ENCODE results near the gene PSORS1C2.
A peak's percentile ranks its signal among the peaks of the same experiment; 100 is the strongest.

Gene PSORS1C2

DNA sequence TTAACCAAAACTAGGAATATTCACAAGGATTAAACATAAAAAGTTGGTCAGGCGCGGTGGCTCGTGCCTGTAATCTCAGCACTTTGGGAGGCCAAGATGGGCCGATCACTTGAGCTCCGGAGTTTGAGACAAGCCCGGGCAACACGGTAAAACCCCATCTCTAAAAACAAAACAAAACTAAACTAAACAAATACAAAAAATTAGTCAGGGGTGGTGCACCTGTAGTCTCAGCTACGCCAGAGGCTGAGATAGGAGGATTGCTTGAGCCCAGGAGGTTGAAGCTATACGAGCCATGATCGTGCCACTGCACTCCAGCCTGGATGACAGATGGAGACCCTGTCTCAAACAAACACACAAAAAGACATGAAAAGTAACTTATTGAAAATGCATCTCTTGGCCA, 3.2 kb downstream of the PSORS1C2 start:
- no peak for DNase-seq

DNA sequence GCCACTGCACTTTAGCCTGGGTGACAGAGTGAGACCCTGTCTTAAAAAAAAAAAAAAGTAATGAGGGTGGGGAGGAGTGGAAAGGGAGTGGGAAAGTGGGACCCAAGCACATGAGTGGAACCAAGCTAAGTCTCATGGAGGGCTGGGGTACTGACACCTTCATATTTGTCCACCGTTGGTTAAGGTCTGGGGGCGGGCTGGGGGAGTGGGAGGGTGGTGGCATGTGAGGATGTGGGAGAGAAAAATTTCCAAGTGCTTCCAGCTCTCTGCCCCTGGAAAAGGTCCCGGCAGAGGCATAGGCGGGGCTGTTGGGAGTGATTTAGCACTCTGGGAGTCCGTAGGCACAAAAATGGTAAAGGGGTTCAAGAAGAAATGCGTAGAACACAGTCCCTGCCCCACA, 6.1 kb downstream of the PSORS1C2 start:
- DNase-seq = no peak

DNA sequence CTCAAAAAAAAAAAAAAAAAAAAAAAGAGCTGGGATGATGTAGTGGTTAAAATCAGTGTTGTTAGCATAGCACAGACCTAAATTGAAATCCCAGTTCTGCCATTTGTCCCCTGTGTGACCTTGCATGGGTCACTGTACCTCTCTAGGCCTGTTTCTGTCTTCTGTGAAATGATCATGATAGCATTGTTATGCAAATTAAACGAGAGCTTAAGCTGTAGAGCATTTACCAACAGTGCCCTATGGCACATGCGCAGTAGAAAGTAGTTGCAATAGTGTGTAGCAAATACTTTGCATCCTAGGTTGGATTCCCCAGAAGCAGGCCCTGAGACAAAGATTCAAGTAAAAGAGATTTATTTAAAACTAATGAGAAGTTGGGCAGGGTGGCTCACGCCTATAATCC, 7.3 kb downstream of the PSORS1C2 start:
- DNase-seq = no peak

DNA sequence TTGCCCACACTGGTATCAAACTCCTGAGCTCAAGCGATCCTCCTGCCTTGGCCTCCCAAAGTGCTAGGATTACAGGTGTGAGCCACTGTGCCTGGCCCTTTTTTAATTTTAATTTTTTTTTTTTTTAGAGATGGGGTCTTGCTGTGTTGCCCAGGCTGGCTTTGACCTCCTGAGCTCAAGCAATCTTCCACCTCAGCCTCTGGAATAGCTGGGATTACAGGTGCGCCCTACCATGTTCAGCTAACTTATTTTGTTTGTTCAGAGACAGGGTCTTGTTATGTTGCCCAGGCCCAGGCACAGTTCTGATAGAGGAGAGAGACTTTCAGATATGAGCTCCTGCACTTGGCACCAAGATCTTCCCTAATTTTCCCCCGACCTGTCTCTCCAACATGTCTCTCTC, 8.1 kb downstream of the PSORS1C2 start:
- no peak for DNase-seq

DNA sequence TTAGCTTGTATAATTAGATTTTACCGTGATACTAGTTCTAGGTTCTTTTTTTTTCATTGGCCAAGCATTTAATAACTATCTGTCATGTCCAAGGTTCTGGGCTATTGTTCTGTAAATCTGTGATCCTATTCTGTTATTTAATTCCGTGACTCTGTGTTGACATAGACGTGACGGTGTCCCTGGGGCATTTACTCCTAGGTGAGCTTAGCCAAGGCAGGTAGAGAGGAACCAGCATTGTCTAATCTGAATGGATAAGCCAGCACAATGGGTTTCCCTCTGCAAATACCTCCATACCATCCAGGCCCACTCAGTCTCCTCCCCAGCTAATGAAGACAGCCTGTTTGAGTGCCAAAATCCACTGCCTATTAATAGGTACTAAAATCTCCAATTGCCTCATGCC, 9.7 kb downstream of the PSORS1C2 start:
- DNase-seq = no peak

DNA sequence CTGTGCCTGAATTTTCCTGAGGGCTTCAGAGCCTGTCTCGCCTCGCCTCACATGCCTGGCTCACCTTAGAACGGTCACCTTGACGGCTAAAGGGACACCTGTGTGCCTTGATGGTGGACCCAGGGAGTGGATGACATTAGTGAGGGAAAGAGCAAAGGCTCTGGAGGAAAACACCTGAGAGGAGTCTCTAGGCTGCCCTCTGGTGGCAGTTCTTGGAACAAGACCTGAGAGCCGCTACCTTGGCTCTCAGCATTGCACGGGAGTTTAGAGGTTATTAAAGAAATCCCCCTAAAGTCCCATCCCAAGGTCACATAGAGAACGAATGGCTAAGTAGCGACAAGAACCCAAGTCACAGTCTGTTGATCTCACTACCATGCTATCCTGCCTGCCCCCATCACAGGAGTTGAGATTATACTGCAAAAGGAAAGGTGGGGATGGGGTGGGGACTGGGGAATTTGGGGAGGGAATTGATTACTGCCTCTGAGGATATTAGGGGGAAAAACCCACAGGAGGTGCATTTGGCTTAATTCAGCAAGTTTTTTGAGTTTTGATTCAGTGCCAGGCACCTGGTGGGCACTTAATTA, 10.7 kb downstream of the PSORS1C2 start:
- DNase-seq = no peak

DNA sequence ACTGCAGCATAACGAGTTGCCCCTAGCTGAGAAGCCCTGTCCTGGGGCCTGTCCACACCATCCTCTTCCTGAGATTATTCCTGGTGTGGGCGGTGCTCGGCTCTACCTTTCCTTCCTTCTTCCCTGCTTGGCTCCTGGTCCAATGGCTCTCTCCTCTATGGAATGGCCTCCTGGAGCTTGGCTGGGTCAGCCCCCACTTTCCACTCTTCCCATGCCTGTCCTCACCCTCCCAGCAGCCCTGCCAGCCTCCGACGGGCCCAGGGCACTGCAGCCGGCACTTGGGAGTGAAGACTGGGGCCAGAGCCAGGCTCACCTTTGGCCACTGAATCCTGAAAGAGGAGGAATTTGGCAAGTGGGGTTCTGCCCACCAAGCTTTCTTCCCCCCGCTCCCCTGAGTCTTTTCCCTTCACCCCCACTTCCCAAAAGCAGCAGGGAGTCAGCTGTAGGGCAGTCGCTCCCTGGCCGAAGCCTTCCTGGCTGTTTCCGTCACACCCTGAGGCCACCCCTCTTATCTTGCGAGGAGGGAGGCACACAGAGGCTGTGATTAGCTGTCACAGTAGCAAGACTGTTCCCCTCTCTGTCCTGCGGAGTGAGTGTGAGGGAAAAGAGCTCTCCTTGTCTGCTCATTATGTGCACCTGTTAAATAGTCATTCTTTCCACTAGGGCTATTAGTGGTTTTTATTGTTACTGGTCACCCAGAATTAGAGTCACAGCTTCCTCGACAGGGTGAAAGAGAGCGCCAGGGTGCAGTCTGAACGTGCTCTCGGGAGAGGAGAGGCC, 12.3 kb downstream of the PSORS1C2 start:
- DNase-seq = no peak

DNA sequence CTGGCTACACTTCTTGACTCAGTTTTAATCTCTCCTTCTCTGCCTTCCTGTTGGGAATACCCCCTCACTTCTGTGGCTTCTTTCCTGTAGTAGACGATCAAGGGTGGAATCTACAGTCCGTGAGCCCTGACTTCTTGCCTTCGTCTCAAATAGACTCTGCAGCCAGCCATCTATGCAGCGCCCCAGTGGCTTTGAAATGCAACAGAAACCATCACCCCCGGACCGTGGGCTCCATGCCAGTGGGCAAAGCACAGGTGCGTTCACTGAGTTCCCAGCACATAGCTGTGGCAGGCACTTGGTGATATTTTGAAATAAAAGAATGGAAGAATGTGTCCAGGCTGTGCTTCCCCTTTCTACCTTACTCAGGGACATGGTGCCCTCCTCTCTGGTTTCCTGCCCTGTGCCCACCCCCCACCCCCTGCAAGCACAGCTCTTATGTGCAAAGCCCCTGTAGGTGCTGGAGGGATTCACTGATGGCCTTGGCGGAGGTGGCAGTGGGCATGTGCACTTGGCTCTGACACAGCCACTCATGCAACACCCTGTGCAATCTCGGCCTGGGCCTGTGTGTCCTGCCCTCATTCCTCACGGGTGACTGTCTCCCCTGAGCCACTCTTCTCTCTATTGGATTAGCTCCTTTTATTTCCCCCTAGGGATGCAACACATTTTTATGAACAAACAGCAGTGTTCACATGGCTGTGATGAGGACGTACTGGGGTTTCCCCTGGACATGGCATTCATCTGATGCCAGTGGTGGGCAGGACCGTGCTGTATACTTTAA, 13.1 kb downstream of the PSORS1C2 start:
- DNase-seq = no peak

DNA sequence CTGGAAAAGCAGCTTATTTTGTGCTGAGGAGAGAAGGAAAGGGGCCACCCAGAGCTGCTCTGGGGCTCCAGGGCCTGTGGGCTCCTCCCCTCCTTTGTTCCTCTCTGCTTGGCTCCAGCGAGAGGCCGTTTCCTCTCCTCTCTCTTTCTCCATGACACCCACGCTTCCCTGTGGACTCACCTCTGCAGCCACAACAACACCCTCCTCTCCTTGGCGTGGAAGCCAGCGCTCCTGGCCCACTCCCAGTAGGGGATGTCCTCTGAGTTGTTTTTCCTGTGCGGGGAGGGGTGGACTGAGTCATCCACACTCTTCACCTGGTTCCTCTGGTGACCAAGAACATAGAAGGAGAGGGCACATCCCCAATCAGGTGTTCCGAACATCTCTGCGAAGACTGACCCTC, 13.7 kb downstream of the PSORS1C2 start:
- no peak for DNase-seq

DNA sequence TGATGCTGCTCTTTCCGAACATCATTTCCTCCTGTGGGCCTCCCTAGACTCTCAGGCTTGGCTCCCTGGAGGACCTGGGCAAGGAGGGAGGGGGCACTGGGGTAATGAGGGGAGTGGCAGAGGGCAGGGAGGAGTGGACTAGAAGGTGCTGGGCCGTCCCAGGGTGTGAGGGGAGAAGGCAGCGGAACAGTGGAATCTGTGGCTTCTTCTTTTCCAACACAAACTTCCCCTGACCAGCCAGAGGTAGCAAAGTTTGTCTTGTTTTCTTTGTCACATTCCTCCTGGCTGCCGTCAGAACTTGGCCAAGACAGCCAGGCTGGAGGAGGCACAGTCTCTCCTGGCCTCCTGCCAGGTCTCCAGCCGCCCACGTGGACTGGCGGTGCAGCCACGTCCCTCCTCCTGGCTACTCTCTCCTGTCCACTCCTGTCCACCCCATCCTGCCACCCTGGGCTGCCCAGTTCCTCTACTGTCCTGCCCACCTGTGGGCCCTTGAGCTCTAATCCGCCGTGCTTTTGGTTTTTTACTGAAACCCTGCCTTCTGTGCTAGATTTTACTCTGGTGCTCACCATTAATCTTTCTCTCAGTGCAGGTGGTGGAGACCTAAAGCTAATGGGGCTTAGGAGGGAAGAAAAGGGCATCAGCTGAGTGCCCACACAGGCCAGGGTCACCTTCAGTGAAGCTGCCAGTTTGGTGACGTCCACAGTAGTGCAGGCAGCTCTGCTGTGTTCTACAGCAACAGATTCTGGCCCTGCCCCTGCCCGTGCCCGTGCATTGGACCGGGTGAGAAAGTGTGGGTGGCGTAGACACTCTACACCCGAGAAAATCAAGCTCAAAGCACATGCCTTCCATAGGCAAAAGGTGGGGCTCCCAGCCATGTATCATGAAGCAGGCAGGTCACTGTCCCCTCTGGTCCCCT, 15.8 kb downstream of the PSORS1C2 start:
- DNase-seq = peak; percentile 64

DNA sequence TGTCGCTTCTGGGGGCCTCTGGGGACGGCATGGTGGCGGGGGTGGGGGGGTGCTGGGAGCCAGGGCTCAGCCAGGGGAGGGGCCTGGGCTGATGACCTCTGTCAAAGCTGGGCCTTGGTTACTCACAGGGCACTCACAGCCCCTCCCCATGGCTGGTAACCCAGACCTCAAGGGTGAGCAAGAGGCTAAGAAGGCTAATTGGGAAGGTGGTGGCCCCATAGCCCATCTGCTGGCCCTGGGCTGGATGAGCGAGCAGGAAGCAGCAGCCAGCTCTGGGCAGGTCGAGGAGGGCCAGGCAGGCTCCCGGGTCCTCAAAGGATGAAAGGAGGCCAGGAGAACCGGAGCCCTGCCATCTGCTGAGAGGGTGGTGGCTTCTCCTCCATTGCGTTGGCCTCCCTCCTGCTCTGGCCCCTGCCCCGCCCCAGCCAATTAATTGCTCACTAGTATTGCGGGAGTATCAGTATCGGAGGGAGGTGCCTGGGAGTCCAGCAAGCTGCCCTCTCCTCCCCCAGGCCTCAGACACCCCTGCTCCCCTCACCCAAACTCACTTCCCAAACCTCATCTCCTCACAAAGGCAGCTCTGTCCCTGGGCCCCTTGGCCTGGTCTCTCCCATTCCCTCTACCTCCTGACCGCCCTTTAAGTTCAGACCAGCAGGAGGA, 17.6 kb downstream of the PSORS1C2 start:
- DNase-seq = no peak

DNA sequence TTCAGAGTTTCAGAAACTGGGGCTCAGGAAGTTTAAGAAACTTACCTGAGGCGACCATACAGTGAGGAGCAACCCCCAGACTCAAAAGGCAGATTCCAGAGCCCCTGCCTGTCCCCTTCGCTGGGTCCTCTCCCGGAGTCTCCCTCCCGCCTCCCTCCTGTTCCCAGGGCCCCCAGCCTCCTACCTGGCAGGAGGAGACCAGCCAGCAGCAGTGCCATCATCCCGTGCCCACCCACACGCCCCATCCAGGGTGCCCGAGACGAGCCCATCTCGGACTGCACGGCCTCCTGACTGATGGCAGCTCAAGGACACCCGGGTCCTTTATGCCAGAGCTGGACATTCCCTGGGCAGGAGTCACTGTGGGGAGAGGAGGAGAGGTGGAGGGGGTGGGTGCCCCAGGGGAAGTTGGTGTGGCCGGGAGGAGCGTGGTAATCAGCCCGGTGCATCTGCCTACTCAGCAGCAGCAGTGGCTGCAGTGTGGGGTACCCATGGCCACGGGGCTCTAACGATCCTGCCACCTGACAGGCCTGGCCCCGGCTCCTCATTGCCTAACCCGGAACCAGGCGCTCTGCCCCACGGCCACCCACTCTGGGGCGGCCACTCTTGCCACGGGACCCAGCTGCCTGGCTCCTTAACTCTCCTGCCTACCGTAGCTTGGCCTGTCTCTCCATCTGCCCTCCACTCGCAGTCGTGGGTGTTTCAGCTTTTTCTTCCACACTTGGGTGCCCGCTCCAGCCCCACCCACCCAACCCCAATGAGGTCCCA, 18.5 kb downstream of the PSORS1C2 start, which contains the start of gene CDSN:
Gene CDSN (minus strand): TSS at position 296 of the 765 bp plus-strand sequence. CDS start 27 bp downstream, at position 269.
- no peak for DNase-seq

DNA sequence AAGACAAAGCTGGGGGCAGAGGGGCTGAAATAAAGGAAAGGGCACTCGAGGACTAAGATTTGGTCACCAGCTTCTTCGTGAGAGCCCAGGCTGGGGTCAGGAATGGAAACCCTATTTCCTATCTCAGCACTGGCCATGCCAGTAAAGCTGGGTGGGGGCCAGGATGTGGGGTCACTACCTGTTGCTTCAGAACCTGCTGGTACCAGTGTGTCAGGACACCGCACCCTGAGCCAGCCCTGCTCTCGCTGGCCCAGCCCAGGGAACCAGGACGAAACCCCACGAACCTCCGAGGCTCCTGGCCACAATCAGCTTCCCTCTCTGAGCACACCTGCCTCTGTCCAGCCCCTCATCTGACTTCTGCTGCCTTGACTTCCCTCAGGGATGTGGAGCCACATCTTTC, 20.7 kb downstream of the PSORS1C2 start:
- DNase-seq = no peak

DNA sequence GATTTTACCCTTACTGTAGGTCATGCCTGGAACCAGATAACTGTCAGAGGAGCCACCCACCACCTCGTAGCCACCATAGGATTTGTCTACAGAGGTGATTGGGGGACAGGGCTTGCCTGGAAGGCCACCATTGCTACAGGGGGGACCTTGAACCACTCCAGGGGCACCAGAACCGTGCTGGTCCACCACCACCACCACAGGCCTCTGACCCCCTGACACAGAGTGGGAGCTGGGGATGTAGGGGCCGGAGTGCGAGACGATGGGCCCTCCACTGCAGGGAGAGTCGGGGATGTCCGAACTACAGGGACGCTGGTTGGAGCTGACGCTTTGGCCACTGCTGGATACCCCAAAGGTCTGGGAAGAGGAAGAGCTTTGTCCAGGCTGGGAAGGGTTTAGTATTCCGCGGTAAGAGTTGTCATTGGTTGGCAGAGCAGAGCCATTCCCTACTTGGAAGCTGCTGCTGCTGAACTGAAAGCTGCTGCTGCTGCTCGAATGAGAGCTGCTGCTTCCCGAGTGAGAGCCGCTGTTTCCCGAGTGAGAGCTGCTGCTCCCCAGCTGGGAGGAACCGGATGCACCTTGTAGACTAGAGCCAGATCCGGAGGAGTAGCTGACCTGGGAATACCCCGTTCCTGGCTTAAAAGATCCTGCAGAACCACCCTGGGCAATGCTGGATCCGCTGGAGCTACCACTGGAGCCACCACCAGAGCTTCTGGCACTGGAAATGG, 22.0 kb downstream of the PSORS1C2 start:
- DNase-seq = no peak

DNA sequence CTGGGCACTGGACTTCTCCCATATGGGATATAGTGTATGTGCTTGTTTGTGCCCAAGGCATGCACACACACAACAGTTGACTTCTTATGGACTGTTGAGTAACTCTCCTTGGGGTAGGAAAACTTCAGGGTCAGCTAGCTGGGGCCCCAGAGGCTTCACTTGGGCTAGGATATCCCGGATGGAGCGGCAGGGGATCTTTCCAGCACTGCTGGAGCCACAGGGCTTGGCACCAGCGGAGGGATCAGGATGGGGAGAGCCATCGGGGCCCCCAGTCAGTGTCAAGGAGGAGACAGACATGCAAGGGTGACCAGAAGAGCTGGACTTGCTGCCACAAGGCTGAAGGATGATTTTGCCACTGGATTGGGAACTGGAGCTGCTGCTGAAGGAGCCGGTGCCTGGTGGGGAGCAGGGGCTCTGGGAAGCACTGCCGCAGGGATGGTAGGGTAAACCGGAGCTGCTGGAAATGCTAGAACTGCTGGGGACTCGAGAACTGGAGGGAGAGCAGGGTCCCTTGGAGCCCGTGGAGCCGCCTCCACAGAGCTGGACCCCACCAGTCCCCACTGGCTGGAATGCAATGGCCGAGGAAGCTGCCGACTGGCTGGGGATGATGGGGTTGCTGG, 22.8 kb downstream of the PSORS1C2 start:
- no peak for DNase-seq

DNA sequence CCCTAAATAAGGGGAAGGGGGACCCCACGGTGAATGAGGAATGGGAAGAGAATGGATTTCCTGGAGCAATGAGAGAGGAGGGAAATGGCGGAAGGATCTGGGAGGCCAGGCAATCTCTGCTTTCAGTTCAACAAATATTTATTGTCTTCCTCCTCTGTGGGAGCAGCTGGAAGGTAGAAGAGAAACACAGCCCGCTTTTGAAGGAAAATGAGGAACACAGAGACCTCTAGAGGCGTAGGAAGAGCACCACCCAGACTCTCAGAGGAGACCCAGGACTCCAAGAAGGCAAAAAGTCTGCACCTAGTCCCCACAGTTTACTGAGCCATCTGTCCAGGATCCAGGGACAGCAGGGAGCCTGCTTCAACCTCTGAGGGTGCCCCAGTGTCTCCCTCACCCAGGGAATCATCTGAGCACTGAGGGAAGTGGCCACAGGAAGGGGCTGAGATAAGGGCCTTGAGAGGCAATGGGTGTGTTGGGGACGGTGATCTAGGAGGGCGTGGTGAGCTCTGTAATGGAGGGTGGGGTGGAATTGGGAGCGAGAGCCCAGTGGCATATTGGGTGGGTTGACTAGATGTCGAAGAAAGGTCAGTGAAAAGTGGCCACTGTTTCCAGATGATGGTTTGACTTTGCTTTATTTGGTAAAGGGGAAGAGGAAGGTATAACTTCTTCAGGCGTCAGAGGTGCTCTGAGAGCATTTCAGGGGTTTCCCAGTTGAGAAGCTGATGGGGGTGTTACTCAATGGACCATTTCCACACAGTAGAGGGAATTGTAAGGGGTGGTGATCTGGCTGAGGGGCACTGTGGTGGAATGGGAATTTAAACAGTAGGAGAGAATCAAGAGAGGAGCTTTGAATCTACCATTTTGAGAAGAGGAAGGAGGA, 23.7 kb downstream of the PSORS1C2 start:
- DNase-seq = no peak

DNA sequence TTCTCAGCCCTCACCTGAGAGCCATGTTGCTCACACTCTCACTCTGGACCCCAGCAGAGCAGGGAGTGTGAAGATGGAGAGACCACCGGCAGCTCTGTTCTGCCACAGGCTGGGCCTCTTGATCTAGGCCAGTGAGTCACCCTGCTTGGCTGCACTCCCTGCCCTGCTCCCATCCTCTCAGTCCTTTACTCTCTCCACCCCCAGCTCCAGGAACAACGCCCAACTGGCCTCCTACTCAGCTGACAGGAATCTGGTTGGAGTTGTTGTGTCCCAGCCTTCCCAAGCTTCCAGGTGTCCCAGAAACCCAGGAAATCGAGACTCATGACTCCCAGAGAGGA, 24.4 kb downstream of the PSORS1C2 start, which contains the start of gene PSORS1C1:
Gene PSORS1C1 (plus strand): TSS at position 260 of the 338 bp plus-strand sequence. CDS start 14,833 bp downstream, outside the sequence.
- DNase-seq = peak; percentile 91

DNA sequence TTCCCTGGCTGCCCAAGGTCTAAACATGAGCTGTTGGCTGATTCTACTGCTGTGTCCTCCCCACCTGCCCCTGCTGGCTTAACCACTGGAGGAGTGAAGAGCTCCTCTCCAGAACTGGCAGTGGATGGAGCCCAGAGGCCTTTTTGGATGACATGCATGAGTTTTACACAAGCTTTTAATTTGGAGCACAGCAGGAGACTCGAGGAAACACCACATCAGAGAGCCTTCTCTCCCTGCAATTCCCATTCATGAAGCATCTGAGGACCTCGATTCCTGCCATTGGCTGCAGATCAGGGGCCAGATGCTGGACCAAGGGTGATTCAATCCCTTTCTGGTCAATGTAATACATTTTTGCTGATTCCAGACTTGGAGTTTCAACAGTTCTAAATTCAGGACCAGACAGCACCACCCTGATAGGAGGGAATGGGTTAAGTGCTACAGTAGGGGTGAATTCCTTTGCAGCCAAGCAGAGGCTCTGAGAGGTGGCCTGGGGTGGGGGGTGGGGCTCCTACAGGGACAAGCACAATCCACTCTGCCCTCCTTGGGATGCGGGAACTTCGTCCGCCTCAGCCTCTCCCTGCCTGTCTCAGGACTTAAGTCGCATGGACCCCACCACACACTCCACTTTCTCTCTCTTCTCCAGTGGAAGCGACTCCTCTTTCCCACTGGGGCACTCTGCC, 24.9 kb downstream of the PSORS1C2 start:
- no peak for DNase-seq

DNA sequence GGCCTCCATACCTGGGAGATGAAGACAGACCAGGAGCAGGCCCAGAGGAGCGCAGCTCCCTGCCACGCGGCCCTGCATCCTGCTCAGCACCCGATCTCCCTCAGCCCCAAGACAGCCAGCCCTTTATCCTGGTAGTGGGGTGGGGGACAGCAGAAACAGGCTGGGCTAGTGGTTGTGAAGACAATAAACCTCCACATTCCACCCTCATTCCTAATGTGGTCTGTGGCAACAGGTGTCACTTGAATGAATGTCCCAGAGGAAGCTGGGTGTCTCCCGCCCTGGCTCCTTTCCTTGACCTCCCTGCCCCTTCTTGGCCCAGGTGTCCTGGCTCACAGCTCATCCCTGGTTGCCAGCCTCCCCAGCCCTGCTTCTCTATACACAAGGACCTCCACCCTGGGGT, 26.4 kb downstream of the PSORS1C2 start, which contains the start of gene C6orf15:
Gene C6orf15 (minus strand): TSS at position 98 of the 400 bp plus-strand sequence. CDS start 20 bp downstream, at position 78.
- no peak for DNase-seq

All from amniotic stem cell (primary cell).